ENCODE measurements around the gene COL27A1. TPM values are rescaled to one million over a fixed set of nuclear protein-coding genes. Genes with fewer than 3 reads are reported as not detected.

Gene COL27A1
- total RNA-seq, 2 experiments from 2014 or later = not detected

DNA sequence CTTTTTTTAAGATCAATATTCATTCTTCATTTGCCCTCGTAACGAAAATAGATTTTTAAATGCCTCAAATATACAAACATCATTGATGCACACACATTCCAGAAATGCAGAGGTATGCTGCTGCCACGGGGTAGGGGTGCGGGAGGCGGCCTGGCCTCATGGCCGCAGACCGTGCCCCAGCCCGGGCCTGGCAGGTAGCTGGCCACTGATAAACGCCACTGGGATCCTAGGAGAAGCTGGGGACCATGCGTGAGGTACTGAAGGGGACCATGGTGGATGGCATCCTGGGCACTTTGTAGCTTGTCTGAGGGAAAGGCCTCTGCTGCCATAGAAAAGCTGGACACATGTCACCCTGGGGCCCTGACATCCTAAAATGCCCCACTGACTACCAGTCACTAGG, 180.8 kb downstream of the COL27A1 start:
- ChIA-PET CTCF (ENCODE audit: unreplicated experiment) (no interaction called here), POLR2A (interaction anchor here (1.1 kb wide), 1 partner anchor 50 kb away, joined by 6 read pairs; no protein-coding TSS in a partner anchor)
- Histone ChIP-seq H3K4me3 (ENCODE audit: low read depth, low read length, poor library complexity, severe bottlenecking) (no peak overlapping the region), H2AFZ (ENCODE audit: low read length) (no peak overlapping the region), H3K27ac (ENCODE audit: low read depth, low read length, poor library complexity, severe bottlenecking) (no peak overlapping the region), H3K9me3 (ENCODE audit: low read length) (no peaks in the 10 kb centered on the region), H3K79me2 (ENCODE audit: insufficient read depth, low read depth, low read length) (no peaks in the 10 kb centered on the region), H3K4me2 (ENCODE audit: low read length) (no peak overlapping the region), H3K4me1 (ENCODE audit: insufficient read depth, low read length, poor library complexity, severe bottlenecking) (peaks cover 4% of the 10 kb centered on the region), H3K36me3 (ENCODE audit: insufficient read depth, low read length) (peaks cover 70% of the 10 kb centered on the region), H3K9me2 (ENCODE audit: insufficient read depth, low read length) (no peaks in the 10 kb centered on the region), H4K20me1 (ENCODE audit: insufficient read depth, low read length) (no peaks in the 10 kb centered on the region)
- TF ChIP-seq, protein P1, sequence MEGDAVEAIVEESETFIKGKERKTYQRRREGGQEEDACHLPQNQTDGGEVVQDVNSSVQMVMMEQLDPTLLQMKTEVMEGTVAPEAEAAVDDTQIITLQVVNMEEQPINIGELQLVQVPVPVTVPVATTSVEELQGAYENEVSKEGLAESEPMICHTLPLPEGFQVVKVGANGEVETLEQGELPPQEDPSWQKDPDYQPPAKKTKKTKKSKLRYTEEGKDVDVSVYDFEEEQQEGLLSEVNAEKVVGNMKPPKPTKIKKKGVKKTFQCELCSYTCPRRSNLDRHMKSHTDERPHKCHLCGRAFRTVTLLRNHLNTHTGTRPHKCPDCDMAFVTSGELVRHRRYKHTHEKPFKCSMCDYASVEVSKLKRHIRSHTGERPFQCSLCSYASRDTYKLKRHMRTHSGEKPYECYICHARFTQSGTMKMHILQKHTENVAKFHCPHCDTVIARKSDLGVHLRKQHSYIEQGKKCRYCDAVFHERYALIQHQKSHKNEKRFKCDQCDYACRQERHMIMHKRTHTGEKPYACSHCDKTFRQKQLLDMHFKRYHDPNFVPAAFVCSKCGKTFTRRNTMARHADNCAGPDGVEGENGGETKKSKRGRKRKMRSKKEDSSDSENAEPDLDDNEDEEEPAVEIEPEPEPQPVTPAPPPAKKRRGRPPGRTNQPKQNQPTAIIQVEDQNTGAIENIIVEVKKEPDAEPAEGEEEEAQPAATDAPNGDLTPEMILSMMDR (conservative IDR thresholded peaks at IDR 0.05; ENCODE audit: low read length) = no peak
- TF ChIP-seq EZH2phosphoT487 (IDR thresholded peaks at IDR 0.05; ENCODE audit: borderline replicate concordance, low read depth, low read length) = no peak
- TSS peak; percentile 45 for BruUV-seq (replicated peaks)
- DNase-seq (ENCODE audit: low spot score) = no peak
- intact Hi-C loops (cut with micrococcal nuclease; ENCODE audit: unreplicated experiment) = no loop called here

DNA sequence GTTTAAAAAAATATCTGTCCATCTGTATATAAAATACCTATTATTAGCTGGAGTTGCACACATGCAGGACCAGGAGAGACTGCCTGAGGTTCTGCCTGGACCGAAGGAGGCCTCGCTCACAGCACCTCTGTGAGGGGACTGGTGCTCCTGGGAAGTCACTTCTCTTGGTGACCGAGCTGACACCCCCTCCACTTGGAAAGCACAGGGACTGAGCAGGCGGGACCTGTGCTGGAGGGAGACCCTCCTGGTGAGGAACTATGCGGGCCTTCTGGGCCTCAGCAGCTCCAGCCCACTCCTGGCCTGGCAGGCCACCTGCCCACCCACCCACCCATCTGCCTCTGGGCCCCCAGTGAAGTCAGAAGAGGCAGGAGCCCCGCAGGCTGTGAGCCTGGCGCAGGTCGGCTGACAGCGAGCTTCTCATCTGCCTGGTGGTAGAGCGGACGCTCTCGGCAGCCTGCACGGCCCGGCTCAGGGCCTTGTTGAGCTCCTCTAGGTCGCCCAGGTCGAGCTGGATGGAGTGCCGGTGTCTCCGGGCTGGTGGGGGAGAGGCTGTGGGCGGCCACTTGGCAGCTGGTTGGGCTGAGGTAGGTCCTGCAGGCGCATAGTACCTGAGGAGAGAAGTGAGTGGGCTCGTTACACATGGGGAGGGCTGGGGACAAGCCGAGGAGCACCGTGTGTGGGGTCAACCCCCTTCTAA, 181.5 kb downstream of the COL27A1 start:
- CTCF ChIA-PET (ENCODE audit: unreplicated experiment) = no interaction called here
- Histone ChIP-seq H2AFZ (ENCODE audit: low read length) (no peak overlapping the region), H3K9me3 (ENCODE audit: low read length) (no peaks in the 10 kb centered on the region), H3K79me2 (ENCODE audit: insufficient read depth, low read depth, low read length) (no peaks in the 10 kb centered on the region), H3K4me2 (ENCODE audit: low read length) (no peak overlapping the region), H3K4me3 (ENCODE audit: low read depth, low read length, poor library complexity, severe bottlenecking) (no peak overlapping the region), H3K27ac (ENCODE audit: low read depth, low read length, poor library complexity, severe bottlenecking) (no peak overlapping the region), H3K4me1 (ENCODE audit: insufficient read depth, low read length, poor library complexity, severe bottlenecking) (peaks cover 4% of the 10 kb centered on the region), H3K9me2 (ENCODE audit: insufficient read depth, low read length) (no peaks in the 10 kb centered on the region), H3K36me3 (ENCODE audit: insufficient read depth, low read length) (peaks cover 77% of the 10 kb centered on the region), H4K20me1 (ENCODE audit: insufficient read depth, low read length) (no peaks in the 10 kb centered on the region)
- POLR2A ChIA-PET = interaction anchor here (1.1 kb wide), 1 partner anchor 49 kb away, joined by 6 read pairs; no protein-coding TSS in a partner anchor
- TF ChIP-seq, protein P1 (conservative IDR thresholded peaks at IDR 0.05; ENCODE audit: low read length) = no peak
- no peak for TF ChIP-seq EZH2phosphoT487 (IDR thresholded peaks at IDR 0.05; ENCODE audit: borderline replicate concordance, low read depth, low read length)
- BruUV-seq (replicated peaks) = no TSS peak
- intact Hi-C loops (cut with micrococcal nuclease; ENCODE audit: unreplicated experiment) = no loop called here
- no peak for DNase-seq (ENCODE audit: low spot score)

DNA sequence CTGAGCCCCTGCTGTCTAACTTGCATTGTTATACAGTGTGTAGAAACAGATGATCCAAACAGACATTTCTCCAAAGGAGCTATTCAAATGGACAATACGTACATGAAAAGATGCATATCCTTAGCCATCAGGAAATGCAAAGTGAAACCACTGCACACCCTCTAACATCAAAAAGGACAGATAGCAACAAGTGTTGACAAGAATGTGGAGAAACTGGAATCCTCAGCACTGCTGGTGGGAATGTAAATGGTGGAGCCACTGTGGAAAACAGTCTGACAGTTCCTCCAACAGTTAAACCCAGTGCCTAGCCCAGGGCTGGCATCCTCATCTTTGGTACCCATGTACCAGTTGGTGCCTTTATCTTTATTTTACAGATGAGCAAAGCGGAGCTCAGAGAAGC, 182.8 kb downstream of the COL27A1 start:
- H3K4me3 ChIP-seq (ENCODE audit: low read depth, low read length, poor library complexity, severe bottlenecking) = no peak overlapping the region

More for the DNA sequence above, 182.8 kb downstream of the COL27A1 start:
- no peak for DNase-seq (ENCODE audit: low spot score)
- no peak overlapping the region for H3K27ac ChIP-seq (ENCODE audit: low read depth, low read length, poor library complexity, severe bottlenecking)
- BruUV-seq (replicated peaks) = no TSS peak
- TF ChIP-seq, protein P1 (conservative IDR thresholded peaks at IDR 0.05; ENCODE audit: low read length) = no peak
- TF ChIP-seq EZH2phosphoT487 (IDR thresholded peaks at IDR 0.05; ENCODE audit: borderline replicate concordance, low read depth, low read length) = no peak
- ChIA-PET POLR2A (interaction anchor here (0.6 to 1.6 kb wide), 5 partner anchors 13 to 162 kb away, joined by 3 to 6 read pairs (median 4); no protein-coding TSS in a partner anchor), CTCF (ENCODE audit: unreplicated experiment) (interaction anchor here (1.3 kb wide), 1 partner anchor 13 kb away, joined by 3 read pairs; no protein-coding TSS in a partner anchor)
- no peak overlapping the region for H3K4me2 ChIP-seq (ENCODE audit: low read length)
- intact Hi-C loops (cut with micrococcal nuclease; ENCODE audit: unreplicated experiment) = loop anchor here (2.0 kb wide), 1 partner anchor 67 kb away; no protein-coding TSS in a partner anchor
- H3K4me1 ChIP-seq (ENCODE audit: insufficient read depth, low read length, poor library complexity, severe bottlenecking) = peaks cover 4% of the 10 kb centered on the region
- no peaks in the 10 kb centered on the region for H3K9me2 ChIP-seq (ENCODE audit: insufficient read depth, low read length)
- no peaks in the 10 kb centered on the region for H4K20me1 ChIP-seq (ENCODE audit: insufficient read depth, low read length)
- H2AFZ ChIP-seq (ENCODE audit: low read length) = no peak overlapping the region
- peaks cover 89% of the 10 kb centered on the region for H3K36me3 ChIP-seq (ENCODE audit: insufficient read depth, low read length)
- no peaks in the 10 kb centered on the region for H3K9me3 ChIP-seq (ENCODE audit: low read length)
- H3K79me2 ChIP-seq (ENCODE audit: insufficient read depth, low read depth, low read length) = no peaks in the 10 kb centered on the region
